Testis (tissue), 3 donors: ENCODE data around the gene ETHE1. TPM values are rescaled to one million over a fixed set of nuclear protein-coding genes. Genes with fewer than 3 reads are reported as not detected.
A peak's percentile ranks its signal among the peaks of the same experiment; 100 is the strongest.
"Not testable (repeated sequence)": the region's sequence is repeated elsewhere in the genome, so short reads cannot be mapped to it uniquely, and the experiment has no call there.

Experiments
- DNase-seq: peaks from one replicate; pipeline ENCODE4 v3.0.0-alpha.2; 2019
- H3K27ac ChIP-seq, 2 donors: fragments of 200-600 bp; sonication (generic); one replicate each; pipeline ENCODE4 v1.5.1; 2019
- H3K27me3 ChIP-seq: fragments of 200-600 bp; sonication (generic); one replicate; pipeline ENCODE4 v1.5.1; 2019
- H3K36me3 ChIP-seq: fragments of 200-600 bp; sonication (generic); one replicate; pipeline ENCODE4 v1.5.1; 2017; ENCODE audit warnings: low read depth; ENCODE audit errors: missing control alignments
- H3K4me1 ChIP-seq: fragments of 200-600 bp; sonication (generic); one replicate; pipeline ENCODE4 v1.5.1; 2019
- H3K4me3 ChIP-seq, 2 donors: fragments of 200-600 bp; sonication (generic); one replicate each; pipeline ENCODE4 v1.5.1; 2017 to 2019
- H3K9me3 ChIP-seq: fragments of 200-600 bp; sonication (generic); one replicate; pipeline ENCODE4 v1.5.1; 2017
- POLR2A ChIP-seq: fragments of 450-650 bp; IDR thresholded peaks from one replicate; pipeline ENCODE4 v1.6.1; 2017; ENCODE audit warnings: antibody characterized with exemption, mild to moderate bottlenecking, moderate library complexity
- WGBS, 2 donors: methylation state at CpG; one replicate each; pipeline ENCODE4 v1.1.5; 2018; 5-methylcytosine and 5-hydroxymethylcytosine counted together
- intact Hi-C: fragments of 100-400 bp; cut with DNase I; formaldehyde crosslinking; loops from one replicate; pipeline ENCODE4 v1.15.1; 2023; ENCODE audit warnings: low total_unique reads
- polyA plus RNA-seq: library from polyadenylated mRNA; stranded (reverse); fragments of 350-450 nt; fragmentation: Illumina TruSeq; extraction: RNeasy Lipid Tissue Mini Kit (QIAGEN cat#74804); gene quantifications from one replicate; pipeline ENCODE4 v1.2.3, GENCODE V29; 2014; ENCODE audit warnings: low read depth, low replicate concordance; ENCODE audit not compliant: insufficient read depth
- total RNA-seq, 2 donors: library from RNA; depleted of rRNA; stranded (reverse); fragments of >200 nt; gene quantifications; one replicate each; pipeline ENCODE4 v1.2.3, GENCODE V29; 2016
- TF ChIP-seq, protein P1 (sequence below), 3 experiments: fragments of 450-650 bp in 2 of 3; fragments of 200-600 bp in 1 of 3; sonication (generic) in 1 of 3; IDR thresholded peaks; one replicate each; pipeline ENCODE4 v1.5.1; 2016 to 2019; ENCODE audit warnings: antibody characterized with exemption in 3 of 3, mild to moderate bottlenecking in 2 of 3, moderate library complexity in 1 of 3

ETHE1 gene
- total and polyA plus RNA-seq, 3 donors from 2014 or later: 11.2 to 13.1 (median 11.5) TPM

DNA sequence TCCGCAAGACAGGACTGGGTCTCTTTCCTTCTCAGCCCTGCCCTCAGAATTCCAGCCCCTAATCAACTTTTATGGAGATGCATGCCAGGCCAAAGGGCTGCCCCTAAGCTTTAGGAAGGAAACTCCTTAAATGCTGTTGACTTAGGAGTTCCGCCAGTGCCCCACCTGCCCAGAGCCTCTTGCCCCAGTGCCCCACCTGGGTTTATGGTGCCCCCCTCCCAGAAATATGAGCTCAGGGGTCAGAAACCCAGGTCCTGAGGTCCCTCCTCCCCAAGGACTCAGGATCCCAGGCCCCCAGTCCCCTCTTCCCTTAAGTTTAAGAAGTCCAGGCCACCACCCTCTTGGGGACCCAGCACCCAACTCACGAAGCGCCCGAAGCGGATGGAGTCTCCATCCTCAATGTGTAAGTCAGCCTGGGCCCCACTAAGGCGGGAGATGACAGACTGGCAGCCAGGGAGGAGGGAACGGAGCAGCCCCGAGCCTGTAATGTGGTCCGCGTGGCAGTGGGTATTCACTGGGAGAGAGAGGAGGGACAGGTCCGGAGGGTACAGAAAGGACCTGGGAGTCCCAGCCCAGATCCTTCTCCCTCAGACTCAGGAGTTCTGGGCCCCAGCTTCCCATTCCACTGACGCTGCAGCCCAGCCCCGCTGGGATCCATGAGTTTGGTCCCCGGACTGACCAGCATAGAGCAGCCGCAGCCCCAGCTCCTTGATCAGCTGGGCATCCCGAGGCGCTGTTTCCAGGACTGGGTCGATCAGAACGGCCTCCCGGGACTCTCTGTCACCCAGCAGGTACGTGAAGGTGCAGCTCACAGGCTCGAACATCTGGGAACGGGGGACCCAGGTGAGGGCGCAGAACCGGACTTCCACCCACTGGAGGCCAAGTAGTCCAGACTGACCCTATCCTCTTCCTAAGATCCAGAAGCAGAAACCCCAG is 897 bp downstream of the ETHE1 start:
- Histone ChIP-seq H3K9me3 (no peaks in the 10 kb centered on the region), H3K4me3 (peak overlapping the region; percentile 69 to 83), H3K4me1 (peaks cover 26% of the 10 kb centered on the region), H3K27ac (peak overlapping the region; percentile 33 to 68), H3K27me3 (no peaks in the 10 kb centered on the region), H3K36me3 (no peaks in the 10 kb centered on the region)
- intact Hi-C loops: no loop called here
- WGBS, 2 donors: 10% methylated on average over 26 of the region's 26 CpGs; no CpG with 5 or more reads in 1 of the 2 donors
- no peak for DNase-seq
- TF ChIP-seq POLR2A: no peak
- TF ChIP-seq, protein P1, sequence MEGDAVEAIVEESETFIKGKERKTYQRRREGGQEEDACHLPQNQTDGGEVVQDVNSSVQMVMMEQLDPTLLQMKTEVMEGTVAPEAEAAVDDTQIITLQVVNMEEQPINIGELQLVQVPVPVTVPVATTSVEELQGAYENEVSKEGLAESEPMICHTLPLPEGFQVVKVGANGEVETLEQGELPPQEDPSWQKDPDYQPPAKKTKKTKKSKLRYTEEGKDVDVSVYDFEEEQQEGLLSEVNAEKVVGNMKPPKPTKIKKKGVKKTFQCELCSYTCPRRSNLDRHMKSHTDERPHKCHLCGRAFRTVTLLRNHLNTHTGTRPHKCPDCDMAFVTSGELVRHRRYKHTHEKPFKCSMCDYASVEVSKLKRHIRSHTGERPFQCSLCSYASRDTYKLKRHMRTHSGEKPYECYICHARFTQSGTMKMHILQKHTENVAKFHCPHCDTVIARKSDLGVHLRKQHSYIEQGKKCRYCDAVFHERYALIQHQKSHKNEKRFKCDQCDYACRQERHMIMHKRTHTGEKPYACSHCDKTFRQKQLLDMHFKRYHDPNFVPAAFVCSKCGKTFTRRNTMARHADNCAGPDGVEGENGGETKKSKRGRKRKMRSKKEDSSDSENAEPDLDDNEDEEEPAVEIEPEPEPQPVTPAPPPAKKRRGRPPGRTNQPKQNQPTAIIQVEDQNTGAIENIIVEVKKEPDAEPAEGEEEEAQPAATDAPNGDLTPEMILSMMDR (IDR thresholded peaks at IDR 0.05): no peak

DNA sequence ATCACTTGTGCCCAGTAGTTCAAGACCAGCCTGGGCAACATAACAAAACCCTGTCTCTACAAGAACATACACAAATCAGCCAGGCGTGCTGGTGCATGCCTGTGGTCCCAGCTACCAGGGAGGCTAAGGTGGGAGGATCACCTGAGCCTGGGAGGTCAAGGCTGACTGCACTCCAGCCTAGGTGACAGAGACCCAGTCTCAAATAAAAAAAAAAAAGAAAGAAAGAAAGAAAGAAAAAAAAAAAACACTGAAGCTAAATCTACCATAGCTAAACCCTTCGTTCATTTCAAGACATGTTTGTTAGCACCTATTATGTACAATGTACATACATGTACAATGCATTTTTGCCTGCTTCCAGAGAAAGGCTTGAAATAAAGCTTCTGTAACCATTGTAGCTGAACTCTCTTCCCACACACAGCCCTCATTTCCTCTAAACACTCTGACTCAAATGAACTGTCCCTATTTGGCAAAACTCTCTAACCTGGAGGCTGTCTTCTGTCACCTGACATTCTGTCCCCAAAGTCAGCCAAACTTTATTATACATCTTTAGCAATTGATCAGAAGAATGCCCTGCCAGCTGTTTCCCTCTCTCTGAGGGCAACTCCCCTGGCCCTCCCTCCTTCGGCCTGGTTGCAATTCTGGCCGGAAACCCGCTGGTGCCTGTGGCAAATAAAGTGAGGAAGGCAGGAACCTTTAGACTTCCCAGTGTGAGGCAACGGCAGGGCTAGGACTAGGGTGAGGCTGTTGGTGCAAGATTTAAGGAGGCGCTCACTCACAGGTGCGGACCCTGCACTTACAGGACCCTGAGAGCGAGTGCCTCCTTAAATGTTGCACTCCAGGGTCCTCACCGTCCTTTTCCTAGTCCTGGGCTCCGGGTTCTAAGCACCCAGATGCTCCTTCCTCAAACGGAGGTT is 1.8 kb downstream of the ETHE1 start:
- H3K27me3 ChIP-seq: no peaks in the 10 kb centered on the region
- peak overlapping the region; percentile 69 to 83 for H3K4me3 ChIP-seq
- WGBS, 2 donors: 26 to 29% methylated on average over 8 to 12 of the region's 12 CpGs
- no peak for TF ChIP-seq POLR2A
- TF ChIP-seq, protein P1 (IDR thresholded peaks at IDR 0.05): no peak
- intact Hi-C loops: no loop called here
- no peaks in the 10 kb centered on the region for H3K36me3 ChIP-seq
- peak overlapping the region in 1 of 2 donors; percentile 47 for H3K27ac ChIP-seq
- H3K9me3 ChIP-seq: no peaks in the 10 kb centered on the region
- peak; percentile 58 for DNase-seq
- peaks cover 26% of the 10 kb centered on the region for H3K4me1 ChIP-seq

DNA sequence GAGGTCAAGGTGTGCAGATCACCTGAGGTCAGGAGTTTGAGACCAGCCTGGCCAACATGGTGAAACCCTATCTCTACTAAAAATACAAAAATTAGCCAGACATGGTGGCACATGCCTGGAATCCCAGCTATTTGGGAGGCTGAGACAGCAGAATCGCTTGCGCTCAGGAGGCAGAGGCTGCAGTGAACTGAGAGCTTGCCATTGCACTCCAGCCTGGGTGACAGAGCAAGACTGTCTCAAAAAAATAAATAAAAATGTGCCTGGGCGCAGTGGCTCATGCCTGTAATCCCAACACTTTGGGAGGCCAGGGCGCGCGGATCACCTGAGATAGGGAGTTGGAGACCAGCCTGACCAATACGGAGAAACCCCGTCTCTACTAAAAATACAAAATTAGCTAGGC is 3.3 kb downstream of the ETHE1 start:
- H3K27ac ChIP-seq: not testable (repeated sequence)

DNA sequence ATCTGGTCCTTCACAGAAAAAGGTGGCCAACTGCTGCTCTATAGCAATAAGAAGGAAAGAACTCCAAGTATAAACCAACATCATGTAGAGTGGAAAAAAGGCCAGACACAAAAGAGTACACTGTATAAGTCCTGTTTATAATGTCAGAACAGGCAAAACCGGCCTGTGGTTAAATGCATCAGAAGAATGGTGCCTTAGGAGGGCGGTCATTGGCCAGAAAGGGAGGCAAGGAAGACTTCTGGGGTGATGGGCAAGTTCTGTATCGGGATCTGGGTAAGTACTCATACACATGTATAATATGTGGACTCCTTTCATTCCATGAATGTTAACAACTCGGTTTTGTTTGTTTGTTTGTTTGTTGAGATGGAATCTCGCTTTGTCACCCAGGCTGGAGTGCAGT is 4.1 kb downstream of the ETHE1 start:
- H3K27ac ChIP-seq: no peak overlapping the region
- H3K4me1 ChIP-seq: peaks cover 26% of the 10 kb centered on the region
- DNase-seq: no peak
- no peaks in the 10 kb centered on the region for H3K9me3 ChIP-seq
- WGBS, 2 donors: 83 to 85% methylated on average over 5 of the region's 5 CpGs
- no peaks in the 10 kb centered on the region for H3K36me3 ChIP-seq
- no peak overlapping the region for H3K4me3 ChIP-seq
- H3K27me3 ChIP-seq: no peaks in the 10 kb centered on the region
- TF ChIP-seq, protein P1 (IDR thresholded peaks at IDR 0.05): no peak
- TF ChIP-seq POLR2A: no peak
- intact Hi-C loops: no loop called here

More for the DNA sequence above, 3.3 kb downstream of the ETHE1 start:
- intact Hi-C loops, H3K27me3 ChIP-seq, H3K4me3 ChIP-seq, H3K36me3 ChIP-seq, H3K9me3 ChIP-seq, DNase-seq: not testable (repeated sequence)
- peaks cover 26% of the 10 kb centered on the region for H3K4me1 ChIP-seq
- WGBS, 2 donors: 83 to 98% methylated on average over 8 of the region's 8 CpGs
